Suprapubic skin (tissue), 4 donors: Measurements from ENCODE around the gene CACNA1I.

ENCODE experiments used
- EP300 ChIP-seq: sonication (generic); formaldehyde crosslinking; IDR thresholded peaks from one replicate; pipeline ENCODE4 v1.6.1; 2017; ENCODE audit warnings: antibody characterized with exemption
- POLR2A ChIP-seq, 2 donors: fragments of 450-650 bp; IDR thresholded peaks; one replicate each; pipeline ENCODE4 v1.6.1; 2017; ENCODE audit warnings: antibody characterized with exemption in 2 of 2, mild to moderate bottlenecking in 2 of 2, moderate library complexity in 2 of 2
- POLR2AphosphoS5 ChIP-seq, 3 donors: sonication (generic); formaldehyde crosslinking; IDR thresholded peaks; one replicate each; pipeline ENCODE4 v1.6.1; 2017; ENCODE audit warnings: antibody characterized with exemption in 3 of 3
- TF ChIP-seq, protein P1 (sequence below), 2 donors: fragments of 200-600 bp in 1 of 2; fragments of 450-650 bp in 1 of 2; sonication (generic) in 1 of 2; IDR thresholded peaks; one replicate each; pipeline ENCODE4 v1.5.1; 2016 to 2019; ENCODE audit warnings: antibody characterized with exemption in 2 of 2, mild to moderate bottlenecking in 1 of 2, moderate library complexity in 1 of 2

DNA sequence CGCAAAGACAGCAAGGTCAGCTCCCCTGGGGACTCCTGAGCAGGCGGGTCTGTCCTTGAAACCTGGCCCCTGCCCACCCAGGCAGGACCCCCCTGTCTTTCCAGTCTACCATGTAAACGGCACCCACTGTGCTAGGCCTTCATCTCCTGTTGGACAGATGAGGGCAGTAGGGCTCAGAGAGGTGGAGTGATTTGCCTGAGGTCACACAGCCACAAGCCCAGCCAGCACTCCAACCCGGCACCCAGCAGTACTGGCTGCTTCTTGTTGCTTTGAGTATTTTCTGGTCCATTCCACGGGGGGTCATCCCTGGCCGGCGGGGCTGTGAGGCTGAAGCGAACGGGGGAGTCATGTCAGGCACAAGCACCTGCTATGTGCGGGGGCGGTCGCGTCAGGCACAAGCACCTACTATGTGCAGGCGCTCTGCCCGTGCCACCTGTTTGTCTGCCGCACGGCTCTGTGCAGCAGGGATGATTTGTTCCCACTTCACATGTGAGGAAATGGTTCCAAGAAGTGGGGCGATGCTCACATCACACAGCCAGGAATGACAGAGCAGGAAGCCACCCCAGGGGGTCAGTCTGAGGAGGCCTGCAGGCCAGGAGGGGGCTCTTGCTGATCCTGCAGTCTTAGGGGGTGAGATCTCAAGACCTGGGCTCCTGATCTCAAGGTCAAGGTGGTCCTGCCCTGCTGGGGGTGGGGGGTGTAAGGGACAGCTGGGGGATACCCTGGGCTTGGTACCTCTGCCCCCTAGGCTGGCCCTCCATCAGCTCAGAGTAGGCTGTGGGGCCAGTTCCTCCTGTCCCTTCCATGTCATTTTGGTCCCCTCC is 110.7 kb downstream of the CACNA1I start:
- TF ChIP-seq EP300 (no peak), POLR2AphosphoS5 (IDR thresholded peaks at IDR 0.05) (no peak), POLR2A (IDR thresholded peaks at IDR 0.05) (no peak)
- TF ChIP-seq, protein P1, sequence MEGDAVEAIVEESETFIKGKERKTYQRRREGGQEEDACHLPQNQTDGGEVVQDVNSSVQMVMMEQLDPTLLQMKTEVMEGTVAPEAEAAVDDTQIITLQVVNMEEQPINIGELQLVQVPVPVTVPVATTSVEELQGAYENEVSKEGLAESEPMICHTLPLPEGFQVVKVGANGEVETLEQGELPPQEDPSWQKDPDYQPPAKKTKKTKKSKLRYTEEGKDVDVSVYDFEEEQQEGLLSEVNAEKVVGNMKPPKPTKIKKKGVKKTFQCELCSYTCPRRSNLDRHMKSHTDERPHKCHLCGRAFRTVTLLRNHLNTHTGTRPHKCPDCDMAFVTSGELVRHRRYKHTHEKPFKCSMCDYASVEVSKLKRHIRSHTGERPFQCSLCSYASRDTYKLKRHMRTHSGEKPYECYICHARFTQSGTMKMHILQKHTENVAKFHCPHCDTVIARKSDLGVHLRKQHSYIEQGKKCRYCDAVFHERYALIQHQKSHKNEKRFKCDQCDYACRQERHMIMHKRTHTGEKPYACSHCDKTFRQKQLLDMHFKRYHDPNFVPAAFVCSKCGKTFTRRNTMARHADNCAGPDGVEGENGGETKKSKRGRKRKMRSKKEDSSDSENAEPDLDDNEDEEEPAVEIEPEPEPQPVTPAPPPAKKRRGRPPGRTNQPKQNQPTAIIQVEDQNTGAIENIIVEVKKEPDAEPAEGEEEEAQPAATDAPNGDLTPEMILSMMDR (IDR thresholded peaks at IDR 0.05) = no peak
